GM18868 (cell line): Measurements from ENCODE around the gene USP20.

Experiments
- ATAC-seq: cut with Tn5 transposase; IDR thresholded peaks from one replicate; pipeline ENCODE4 v1.9.1; 2021; ENCODE audit warnings: mild to moderate bottlenecking, moderate library complexity; ENCODE audit not compliant: unreplicated experiment

USP20 gene

GRCh38 chr9:129853614-129854013 lies 18.4 kb downstream of the USP20 start:
- ATAC-seq: no peak

- ATAC-seq: no peak
Observed at GRCh38 chr9:129854588-129855110, 19.4 kb downstream of the USP20 start.

- no peak for ATAC-seq
Observed at GRCh38 chr9:129857207-129857606, 21.9 kb downstream of the USP20 start.

GRCh38 chr9:129858167-129858962 lies 23.1 kb downstream of the USP20 start:
- no peak for ATAC-seq

- no peak for ATAC-seq
Observed at GRCh38 chr9:129860653-129861446, 25.6 kb downstream of the USP20 start.

GRCh38 chr9:129861447-129861827 lies 26.2 kb downstream of the USP20 start:
- ATAC-seq: no peak

- no peak for ATAC-seq
Observed at GRCh38 chr9:129863059-129863690, 27.9 kb downstream of the USP20 start.

GRCh38 chr9:129864991-129865647 lies 29.9 kb downstream of the USP20 start:
- no peak for ATAC-seq

GRCh38 chr9:129865668-129866320 lies 30.5 kb downstream of the USP20 start:
- no peak for ATAC-seq

- ATAC-seq: no peak
Observed at GRCh38 chr9:129866394-129867135, 31.3 kb downstream of the USP20 start.

- ATAC-seq: no peak
Observed at GRCh38 chr9:129867136-129868022, 32.1 kb downstream of the USP20 start.

- no peak for ATAC-seq
Observed at GRCh38 chr9:129868023-129868871, 33.0 kb downstream of the USP20 start.

GRCh38 chr9:129868872-129869486 lies 33.7 kb downstream of the USP20 start:
- no peak for ATAC-seq

GRCh38 chr9:129869585-129870501 lies 34.6 kb downstream of the USP20 start:
- ATAC-seq: no peak

- no peak for ATAC-seq
Observed at GRCh38 chr9:129871046-129871445, 35.8 kb downstream of the USP20 start.

- no peak for ATAC-seq
Observed at GRCh38 chr9:129873563-129874190, 38.4 kb downstream of the USP20 start.
